GM19035 (cell line): ENCODE data around the gene UIMC1.
"Not testable (repeated sequence)": the region's sequence is repeated elsewhere in the genome, so short reads cannot be mapped to it uniquely, and the experiment has no call there.

ENCODE experiments used
- ATAC-seq: cut with Tn5 transposase; IDR thresholded peaks from one replicate; pipeline ENCODE4 v1.9.1; 2021; ENCODE audit not compliant: unreplicated experiment

The UIMC1 gene

DNA sequence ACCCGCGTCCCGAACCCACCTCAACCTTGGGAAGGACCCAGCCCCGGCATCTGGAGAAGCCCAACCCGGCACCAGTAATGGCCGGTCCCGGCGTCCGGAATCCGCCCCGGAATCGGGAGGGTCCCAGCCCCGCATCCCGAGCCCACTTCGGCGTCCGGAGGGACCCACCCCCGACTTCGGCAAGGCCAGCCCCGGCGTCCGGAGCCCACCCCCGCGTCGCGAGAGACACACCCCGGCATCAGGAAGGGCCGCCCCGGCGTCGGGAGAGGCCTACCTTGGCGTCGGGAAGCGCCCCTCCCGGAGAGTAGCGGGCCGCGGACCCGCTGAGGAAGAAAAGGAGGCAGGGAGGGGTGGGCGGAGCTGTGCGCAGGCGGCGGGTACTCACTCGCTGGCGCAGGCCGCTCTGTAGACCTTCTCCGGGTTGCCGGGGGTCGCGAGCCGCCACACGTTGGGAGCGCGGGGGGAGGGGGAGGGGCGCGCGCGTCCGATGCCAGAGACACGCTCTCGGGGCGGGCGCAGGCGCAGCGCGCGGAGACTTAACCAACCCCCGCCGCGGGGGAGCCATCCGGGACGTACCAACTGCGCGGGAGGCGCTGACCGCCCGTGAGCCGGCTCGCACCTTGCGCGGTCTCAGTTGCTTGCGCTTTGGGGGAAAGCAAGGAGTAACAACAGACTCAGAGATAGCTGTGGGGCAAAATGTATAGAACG is at the start of gene UIMC1:
TSS of gene UIMC1 (minus strand) at position 515 of the 708 bp plus-strand sequence. CDS start 24,164 bp downstream, outside the sequence.
- peak; percentile 72 for ATAC-seq

DNA sequence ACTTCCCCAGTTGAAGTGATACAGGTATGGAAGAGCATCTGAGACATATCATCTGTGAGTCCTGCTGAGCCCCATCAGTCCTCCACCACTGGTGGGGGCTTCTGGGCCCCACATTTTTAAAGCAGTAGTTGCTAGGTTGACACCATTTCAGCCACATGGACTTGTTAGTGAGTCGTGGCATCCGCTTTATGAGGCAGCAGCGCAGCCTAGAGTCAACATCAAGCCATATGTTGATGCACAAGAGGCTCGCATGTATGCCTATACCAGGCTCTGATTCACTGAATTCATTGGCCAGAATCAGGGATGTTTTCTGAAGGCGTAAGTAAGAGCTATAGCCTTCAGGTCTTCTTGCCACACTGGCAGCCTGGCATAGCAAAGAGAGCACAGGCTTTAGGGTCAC is 42.7 kb upstream of the UIMC1 start:
- ATAC-seq, result no peak

DNA sequence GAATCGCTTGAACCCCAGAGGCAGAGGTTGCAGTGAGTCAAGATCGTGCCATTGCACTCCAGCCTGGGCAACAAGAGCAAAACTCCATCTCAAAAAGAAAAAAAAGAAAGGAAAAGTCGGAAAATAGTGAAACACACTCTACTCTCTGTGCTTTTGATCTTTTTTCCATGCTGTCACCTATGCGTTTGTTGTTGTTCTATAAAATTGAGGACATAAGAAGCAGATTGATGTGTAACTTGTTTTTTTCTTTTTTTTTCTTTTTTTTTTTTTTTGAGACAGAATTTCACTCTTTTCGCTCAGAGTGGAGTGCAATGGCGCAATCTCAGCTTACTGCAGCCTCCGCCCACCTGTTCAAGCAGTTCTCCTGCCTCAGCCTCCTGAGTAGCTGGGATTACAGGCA is 42.0 kb upstream of the UIMC1 start:
- not testable (repeated sequence) for ATAC-seq

DNA sequence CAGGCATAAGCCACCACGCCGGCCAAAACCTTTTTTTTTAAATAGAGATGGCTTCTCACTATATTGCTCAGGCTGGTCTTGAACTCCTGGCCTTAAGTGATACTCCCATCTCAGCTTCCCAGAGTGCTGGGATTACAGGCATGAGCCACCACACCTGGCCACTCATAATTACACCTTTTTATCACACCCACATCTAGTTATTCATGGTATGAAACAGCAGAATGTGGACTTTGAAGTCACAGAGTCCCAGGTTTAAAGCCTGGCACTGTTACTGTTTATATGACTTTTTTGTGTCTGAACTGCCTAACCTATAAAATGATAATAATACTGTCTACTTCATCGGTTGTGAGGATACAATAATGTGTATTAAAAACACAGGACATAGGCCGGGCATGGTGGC is 39.1 kb upstream of the UIMC1 start:
- ATAC-seq, result no peak

DNA sequence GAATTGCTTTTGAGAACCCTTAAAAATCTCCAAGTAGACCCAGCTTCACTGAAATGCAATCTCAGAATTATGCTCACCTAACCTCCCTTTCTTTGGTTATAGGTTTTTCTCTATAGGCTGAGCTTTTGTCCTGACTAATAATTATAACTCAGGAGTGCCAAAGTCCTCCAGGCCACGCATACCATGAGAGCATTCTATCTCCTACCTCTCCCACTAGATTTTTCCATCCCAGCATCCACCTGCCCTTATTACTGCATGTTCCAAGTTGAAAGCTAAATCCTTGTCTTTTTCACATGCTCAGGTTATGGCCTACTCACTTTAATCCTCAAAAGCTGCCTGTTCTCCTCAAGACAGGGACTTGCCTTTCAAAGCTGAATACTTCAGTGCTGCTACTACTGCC is 38.1 kb upstream of the UIMC1 start:
- ATAC-seq, result no peak

DNA sequence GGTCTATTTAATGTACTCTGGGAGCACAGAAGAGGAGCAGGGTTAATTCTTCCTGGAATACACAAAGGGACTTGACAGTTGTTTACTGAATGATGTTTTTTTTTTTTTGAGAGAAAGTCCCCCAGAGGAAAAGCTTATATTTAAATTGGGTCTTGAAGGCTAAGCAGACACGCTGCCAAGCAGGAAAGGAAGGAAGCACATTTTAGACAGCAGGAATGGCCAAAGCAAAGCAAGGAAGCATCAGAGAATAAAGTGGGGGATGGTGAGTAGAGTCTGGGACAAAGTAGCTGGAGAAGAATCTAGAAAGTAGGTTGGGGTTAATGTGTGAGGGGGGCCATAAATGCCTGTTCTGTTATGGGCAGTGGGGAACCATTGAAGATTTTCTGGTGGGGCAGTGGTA is 37.4 kb upstream of the UIMC1 start:
- ATAC-seq, result no peak

DNA sequence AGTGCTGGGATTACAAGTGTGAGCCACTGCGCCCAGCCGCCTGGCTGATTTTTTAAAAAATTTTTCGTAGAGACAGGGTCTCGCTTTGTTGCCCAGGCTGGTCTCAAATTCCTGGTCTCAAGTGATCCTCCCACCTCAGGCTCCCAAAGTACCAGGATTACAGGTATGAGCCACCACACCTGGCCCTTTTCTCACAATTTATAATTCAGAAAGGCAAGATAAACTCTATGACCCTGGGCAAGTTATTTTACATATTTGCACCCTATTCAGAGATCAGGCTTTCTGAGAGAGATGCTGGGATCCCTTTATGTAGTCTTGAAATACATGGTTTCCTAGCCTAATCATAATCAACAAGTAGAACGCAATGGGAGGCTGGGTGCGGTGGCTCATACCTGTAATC is 36.5 kb upstream of the UIMC1 start:
- ATAC-seq, result no peak

DNA sequence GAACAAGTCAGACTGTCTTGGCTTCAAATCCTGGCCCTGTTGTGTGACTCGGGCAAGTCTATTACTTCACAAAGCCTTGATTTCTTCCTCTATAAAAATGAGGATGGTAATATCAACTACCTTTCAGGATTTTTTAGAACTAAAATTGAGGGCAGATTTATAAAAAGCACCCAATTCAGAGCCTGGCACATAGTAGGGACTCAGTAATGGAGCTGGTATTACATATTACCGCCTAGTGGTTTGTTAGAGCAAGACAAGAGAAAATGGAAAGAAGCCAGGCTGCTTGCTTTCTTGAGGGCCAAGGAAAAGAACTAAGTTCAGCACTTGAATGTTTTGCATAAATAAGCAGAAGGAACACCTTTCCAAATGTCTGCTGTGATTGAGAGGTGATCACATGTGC is 35.4 kb upstream of the UIMC1 start:
- no peak for ATAC-seq

DNA sequence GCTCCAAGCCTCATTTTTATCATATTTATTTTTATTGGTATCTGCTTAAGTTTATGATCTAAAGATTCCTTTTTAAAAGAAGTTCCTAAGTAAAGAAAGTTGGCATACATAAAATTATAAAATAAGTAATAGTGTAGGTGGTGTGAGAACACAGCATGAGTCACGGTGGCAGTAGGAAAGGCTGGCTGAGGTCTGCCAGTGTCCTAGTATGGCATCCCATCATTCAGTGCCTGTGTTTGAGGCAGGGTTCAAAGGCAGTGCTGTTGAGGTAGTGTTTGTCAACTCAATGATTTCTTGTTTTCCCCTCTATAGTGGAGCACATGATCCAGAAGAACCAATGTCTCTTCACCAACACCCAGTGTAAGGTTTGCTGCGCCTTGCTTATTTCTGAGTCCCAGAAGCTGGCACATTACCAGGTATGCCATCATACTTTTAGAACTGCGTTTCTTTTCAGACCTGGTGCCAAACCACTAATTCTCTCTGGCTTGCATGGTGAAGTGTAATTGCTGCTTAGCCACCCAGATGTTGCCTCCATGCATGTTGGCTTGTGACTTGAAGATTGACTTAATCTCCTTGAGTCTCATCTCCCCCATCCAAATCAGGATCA is 34.3 kb upstream of the UIMC1 start:
- ATAC-seq, result no peak

DNA sequence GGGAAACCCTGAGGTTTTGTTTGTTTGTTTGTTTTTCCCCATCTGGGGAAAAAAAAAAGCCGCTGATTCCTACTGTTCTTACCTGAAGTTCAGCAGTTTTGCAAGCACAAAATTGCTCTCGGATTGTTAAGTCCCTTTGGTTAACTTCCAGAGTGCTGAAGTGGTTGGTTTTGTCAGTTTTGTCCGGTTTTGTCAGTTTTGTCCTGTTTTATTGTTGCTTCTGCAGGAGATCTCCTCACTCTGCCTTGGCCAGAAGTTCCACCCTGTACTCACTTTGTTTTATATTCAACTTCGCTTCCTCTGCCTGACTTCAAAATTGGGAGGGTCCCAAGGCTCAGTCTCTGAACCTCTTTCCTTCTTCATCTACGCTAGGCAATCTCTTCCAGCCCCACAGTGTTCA is 30.3 kb upstream of the UIMC1 start:
- ATAC-seq, result no peak

DNA sequence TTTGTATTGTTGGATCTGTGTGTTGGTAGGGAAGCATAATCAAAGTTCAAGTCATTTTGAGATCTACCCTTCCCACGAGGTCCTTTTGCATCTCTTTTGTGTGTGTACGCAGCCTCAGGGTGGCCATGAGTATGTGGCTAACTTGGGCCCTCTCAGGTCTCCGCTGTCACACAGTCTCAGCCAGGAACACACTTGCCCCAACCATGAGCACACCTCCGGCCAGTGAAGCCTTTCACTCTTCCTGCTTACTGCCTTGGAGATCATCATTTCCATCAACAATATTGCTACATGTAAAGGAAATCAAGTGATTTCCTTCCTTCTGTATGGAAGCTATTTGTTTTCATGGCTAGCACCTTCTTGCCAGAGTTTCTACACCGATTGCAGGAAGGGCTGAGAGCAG is 29.9 kb upstream of the UIMC1 start:
- ATAC-seq, result no peak

DNA sequence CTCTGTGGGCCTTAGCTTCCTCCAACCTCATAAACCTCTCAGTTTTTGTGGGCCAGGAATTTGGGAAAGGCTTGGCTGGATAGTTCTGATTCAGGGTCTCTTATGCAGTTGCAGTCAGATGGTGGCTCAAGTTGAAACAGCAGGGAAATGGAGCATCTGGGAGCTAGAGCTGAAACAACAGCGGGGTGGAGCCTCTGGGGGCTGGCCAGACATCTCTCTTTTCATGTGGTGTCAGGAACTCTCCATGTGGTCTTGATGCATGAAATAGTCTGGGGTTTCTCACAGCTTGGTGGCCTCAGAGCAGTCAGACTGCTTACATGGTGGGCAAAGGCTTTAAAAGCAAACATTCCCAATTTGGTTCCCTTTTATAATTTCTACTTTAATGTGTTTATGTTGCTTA is 29.4 kb upstream of the UIMC1 start:
- ATAC-seq, result no peak

DNA sequence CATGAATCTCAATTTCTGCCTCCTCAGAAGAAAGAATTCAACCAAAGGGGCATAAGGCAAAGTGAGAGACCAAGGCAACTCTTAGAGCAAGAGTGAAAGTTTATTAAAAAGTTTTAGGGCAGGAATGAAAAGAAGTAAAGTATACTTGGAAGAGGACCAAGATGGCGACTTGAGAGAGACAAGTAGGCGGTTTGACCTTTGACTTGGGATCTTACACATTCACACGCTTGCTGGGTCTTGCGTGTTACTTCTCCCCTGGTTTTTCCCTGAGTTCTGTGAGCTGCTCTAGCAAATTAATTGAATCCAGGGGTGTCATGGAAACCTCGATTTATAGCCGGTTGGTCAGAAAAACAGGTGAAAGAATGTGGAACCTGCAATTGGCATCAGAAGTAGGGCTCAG is 22.9 kb upstream of the UIMC1 start:
- ATAC-seq, result no peak

DNA sequence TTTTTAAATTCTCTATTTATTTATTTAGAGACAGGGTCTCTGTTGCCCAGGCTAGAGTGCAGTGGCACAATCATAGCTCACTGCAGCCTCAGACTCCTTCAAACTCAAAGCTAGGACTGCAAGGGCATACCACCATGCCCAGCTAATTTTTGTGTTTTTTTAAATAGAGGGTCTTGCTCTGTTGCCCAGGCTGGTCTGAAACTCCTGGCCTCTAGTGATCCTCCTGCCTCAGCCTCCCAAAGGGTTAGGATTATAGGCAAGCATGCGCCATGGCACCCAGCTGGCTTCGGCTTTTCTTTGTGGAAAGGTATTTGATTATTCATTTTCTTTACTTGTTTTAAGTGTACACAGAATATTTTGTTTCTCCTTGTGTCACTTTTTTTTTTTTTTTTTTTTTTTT is 21.1 kb upstream of the UIMC1 start:
- ATAC-seq, result no peak

DNA sequence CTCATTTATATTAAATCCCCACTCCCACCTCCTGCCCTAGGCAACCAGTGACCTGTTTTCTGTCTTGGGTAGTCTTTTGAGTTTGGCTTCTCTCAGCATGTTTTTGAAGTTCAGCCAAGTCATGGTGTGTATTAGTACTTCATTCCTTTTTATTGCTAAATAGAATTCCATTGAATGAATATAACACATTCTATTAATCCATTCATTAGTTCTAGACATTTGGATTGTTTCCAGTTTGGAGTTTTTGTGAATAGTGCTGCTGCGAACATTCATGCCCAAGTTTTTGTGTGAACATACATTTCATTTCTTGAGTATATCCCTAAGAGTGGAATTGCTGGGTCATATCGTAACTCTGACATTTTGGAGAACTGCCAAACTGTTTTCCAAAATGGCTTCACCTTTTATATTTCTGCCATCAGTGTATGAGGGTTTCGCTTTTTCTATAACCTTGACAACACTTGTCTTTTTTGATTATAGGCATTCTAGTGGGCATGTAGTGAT is 18.6 kb upstream of the UIMC1 start:
- ATAC-seq, result no peak

DNA sequence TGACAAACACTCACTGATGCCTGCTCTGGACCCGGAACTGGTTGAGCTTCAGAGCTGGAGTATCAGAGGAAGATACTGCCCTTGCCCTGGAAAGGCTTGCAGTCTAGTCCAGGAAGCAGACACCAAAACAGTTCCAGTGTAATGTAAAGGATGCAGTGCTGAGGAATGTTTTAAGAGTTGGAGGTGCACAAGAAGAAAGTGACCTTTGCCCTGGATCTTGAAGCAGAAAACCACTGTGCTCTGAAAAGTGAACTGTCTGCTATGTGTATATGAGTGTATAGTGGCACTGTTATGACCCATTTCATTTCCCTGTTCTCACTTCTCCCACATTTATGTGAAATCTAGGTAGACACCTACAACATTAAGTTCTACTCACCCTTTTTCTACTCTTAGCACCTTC is 18.0 kb upstream of the UIMC1 start:
- no peak for ATAC-seq

DNA sequence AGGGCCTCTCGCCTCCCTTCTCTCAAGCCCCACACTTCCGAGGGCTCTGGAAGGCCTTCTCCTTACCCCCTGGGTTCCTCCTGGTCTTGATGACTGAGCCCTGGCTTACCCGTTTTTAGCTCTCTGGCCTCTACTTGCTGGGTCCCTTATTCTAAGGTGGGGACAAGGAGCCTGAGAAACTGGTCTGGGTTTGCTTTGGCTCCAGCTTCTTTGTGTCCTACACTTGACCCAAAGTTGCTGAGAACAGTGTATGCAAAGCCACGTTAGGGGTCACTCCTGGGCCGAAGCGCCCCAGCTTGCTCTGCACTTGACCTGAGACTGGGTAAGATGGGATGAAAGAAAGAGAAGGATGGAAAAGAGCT is 16.7 kb upstream of the UIMC1 start:
- peak; percentile 6 for ATAC-seq

DNA sequence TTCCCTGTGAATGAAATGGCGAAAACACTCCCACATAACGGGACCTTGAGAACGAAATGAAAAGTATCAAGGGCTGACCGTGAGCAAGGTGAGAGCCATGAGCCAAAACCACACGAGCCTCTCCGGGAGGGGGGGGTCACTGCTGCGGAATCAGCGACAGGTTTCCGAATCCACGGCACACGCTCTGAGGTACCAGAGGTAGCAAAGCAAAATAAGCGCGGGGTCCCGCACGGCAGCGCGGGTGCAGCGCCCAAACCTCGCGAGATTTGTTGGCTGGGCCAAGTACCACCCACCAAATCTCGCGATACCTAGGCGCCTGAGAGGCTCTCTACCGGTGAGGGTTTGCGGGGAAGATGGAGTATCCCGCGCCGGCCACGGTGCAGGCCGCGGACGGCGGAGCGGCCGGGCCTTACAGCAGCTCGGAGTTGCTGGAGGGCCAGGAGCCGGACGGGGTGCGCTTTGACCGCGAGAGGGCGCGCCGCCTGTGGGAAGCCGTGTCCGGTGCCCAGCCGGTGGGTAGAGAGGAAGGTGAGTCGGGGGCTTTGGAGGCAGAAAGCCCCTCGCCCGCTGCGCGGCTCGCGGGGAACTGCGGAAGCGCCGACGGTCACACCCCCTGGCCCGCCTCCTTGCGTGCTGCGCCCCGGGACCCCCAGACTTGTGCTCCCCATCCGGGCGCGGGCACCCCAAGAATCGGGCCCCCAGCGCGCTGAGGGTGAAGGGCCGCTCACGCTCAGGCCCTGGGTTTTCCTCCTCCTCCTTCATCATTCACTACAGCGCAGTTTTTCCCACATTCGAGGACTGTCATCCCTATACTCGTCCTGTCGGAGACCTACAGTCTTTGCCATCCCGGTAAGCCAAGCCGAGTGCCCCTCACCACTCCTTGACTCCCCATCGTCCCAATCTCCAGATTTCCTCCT is 16.1 kb upstream of the UIMC1 start, which contains the start of gene ZNF346:
TSS of gene ZNF346 (plus strand) at position 311 of the 917 bp plus-strand sequence. CDS start at position 354, 43 bp downstream.
- peak; percentile 84 for ATAC-seq

DNA sequence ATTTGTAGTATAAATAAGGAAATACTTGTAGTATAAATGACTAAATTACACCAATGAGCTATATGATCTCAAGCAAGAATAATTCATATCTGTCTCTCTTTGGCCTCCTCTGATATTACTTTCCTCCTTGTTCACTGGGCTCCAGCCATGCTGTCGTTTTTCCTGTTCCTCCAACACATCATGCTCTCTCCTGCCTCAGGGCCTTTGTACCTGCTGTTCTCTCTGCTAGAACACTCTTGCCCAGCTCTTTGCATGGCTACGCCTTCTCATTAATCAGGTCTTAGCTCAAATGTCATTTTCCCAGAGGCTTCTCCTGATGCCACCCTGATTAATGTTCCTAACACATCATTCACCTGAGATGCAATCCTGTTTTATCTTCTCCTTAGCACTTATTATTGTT is 13.5 kb upstream of the UIMC1 start:
- no peak for ATAC-seq

DNA sequence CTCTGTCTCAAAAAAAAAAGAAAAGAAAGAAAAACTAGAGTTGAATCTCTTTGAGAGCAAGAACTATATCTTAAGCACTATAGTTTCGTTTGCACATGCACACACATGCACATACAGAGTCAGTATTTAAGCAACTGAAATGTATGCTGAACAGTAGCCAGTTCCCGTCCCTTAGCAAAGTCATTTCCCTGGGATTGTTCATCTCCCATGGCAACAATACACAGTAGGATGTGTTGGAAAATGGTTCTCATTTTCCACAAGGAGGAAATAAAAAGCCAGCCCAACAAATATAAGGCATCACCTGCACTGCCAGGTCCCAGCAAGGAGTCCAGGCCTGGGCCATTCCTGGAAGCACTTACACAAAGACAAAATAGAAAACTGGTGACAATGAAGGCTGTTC is 11.8 kb upstream of the UIMC1 start:
- no peak for ATAC-seq

DNA sequence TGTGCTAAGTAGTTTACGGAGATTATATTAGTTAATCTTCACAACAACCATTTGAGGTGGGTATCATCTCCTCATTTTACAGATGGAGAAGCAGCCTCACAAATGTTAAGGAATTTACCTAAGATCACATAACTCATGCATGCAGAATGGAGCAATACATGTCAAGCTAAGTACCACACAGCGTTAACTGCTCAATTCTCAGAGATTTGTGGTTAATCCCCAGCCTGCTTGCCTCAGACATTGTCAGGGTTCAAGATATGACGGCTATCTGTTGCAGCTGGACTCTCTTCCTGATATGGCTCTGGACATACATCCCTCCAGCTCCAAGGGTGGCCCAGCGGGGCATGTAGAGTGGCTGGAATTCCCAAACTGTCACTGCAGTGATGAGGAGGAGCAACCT is 8.6 kb upstream of the UIMC1 start:
- ATAC-seq, result no peak

DNA sequence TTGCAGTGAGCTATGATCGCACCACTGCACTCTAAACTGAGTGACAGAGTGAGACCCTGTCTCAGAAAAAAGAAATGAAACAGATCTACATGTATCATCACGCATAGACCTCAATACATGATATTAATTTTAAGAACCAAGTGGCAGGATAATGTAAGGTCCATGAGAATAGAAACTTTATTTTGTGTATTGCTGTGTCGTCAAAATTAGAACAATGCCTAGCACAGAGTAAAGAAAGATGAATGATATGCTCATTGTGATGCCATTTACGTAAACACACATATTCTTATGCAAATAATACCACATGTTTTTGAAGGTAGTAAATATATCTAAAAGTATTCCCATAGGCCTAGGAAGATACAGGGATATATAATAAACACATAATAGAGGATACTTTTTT is 3.6 kb upstream of the UIMC1 start:
- no peak for ATAC-seq
